Panc1 (cell line): ENCODE measurements around the gene ROBO1. TPM values are rescaled to one million over a fixed set of nuclear protein-coding genes. Genes with fewer than 3 reads are reported as not detected.

ENCODE experiments used
- ATAC-seq: fragments of 200-7000 bp; cut with Tn5 transposase; 2 replicates; pipeline ENCODE4 v1.9.1; 2020; ENCODE audit warnings: mild to moderate bottlenecking, moderate library complexity
- BruUV-seq: library from RNA; stranded (reverse); fragments of 400-500 nt; replicated peaks from 2 replicates; lab custom pipeline; 2021; lab: Mats Ljungman, UMichigan
- CTCF ChIA-PET: fragments of 300-600 bp; sonication (Branson Sonifier 250); formaldehyde crosslinking; loops from one replicate; lab custom pipeline; 2022; ENCODE audit warnings: antibody characterized with exemption; lab: Charles Lee
- POLR2A ChIA-PET: fragments of 300-600 bp; sonication (Branson Sonifier 250); formaldehyde crosslinking; loops from one replicate; lab custom pipeline; 2022; ENCODE audit warnings: antibody characterized with exemption; lab: Charles Lee
- DNase-seq: peaks from one replicate; pipeline ENCODE4 v3.0.0-alpha.2; 2010; ENCODE audit warnings: low read depth, low spot score
- H3K27ac ChIP-seq: 2 replicates; pipeline ENCODE4 v1.5.1; 2011; ENCODE audit warnings: mild to moderate bottlenecking, low read length, inconsistent platforms
- H3K27me3 ChIP-seq: fragments of 200-500 bp; sonication (Bioruptor generic); 2 replicates; pipeline ENCODE4 v1.6.0; 2014; ENCODE audit warnings: low read length, inconsistent platforms; ENCODE audit not compliant: control insufficient read depth, insufficient read depth
- H3K36me3 ChIP-seq: fragments of 200-500 bp; sonication (Bioruptor generic); 2 replicates; pipeline ENCODE4 v1.5.1; 2014; ENCODE audit warnings: inconsistent platforms, mild to moderate bottlenecking, low read length, moderate library complexity; ENCODE audit not compliant: control insufficient read depth, insufficient read depth
- H3K4me1 ChIP-seq: 2 replicates; pipeline ENCODE4 v1.5.1; 2011; ENCODE audit warnings: inconsistent platforms, mild to moderate bottlenecking, low read length, moderate library complexity; ENCODE audit not compliant: control insufficient read depth, insufficient read depth
- H3K4me3 ChIP-seq, 2 experiments: 2 replicates each; pipeline ENCODE4 v1.5.1; 2011 to 2012; ENCODE audit warnings: low read depth in 2 of 2, low read length in 2 of 2, mild to moderate bottlenecking in 2 of 2, inconsistent platforms in 1 of 2, moderate library complexity in 1 of 2
- H3K9me3 ChIP-seq: fragments of 200-500 bp; sonication (Bioruptor generic); 2 replicates; pipeline ENCODE4 v1.5.1; 2014; ENCODE audit warnings: low read depth, mild to moderate bottlenecking, inconsistent platforms, low read length, moderate library complexity; ENCODE audit not compliant: control insufficient read depth, insufficient read depth
- CTCF ChIP-seq: fragments of 450-650 bp; IDR thresholded peaks from 2 replicates; pipeline ENCODE4 v1.5.1; 2017; ENCODE audit warnings: mild to moderate bottlenecking
- POLR2AphosphoS5 ChIP-seq: IDR thresholded peaks from 2 replicates; pipeline ENCODE4 v1.6.1; 2012; ENCODE audit warnings: mild to moderate bottlenecking, low read depth, low read length, moderate library complexity
- REST ChIP-seq, 2 experiments: IDR thresholded peaks; 2 replicates each; pipeline ENCODE4 v1.6.1; 2011 to 2012; ENCODE audit warnings: low read depth in 2 of 2, control low read depth in 1 of 2, low read length in 1 of 2, mild to moderate bottlenecking in 1 of 2, moderate library complexity in 1 of 2; ENCODE audit not compliant: insufficient read depth in 1 of 2
- SIN3A ChIP-seq: IDR thresholded peaks from 2 replicates; pipeline ENCODE4 v1.6.1; 2012; ENCODE audit warnings: low read depth, mild to moderate bottlenecking, low read length, moderate library complexity, borderline replicate concordance; ENCODE audit not compliant: insufficient read depth
- TCF7L2 ChIP-seq: IDR thresholded peaks from 2 replicates; pipeline ENCODE4 v1.6.1; 2011; ENCODE audit warnings: mild to moderate bottlenecking, low read depth, low read length, inconsistent platforms
- in situ Hi-C: cut with HindIII; loops from 2 replicates; pipeline ENCODE4 v1.10.0; 2016; ENCODE audit warnings: low sequenced_read_pairs, low pct_unique_long_range_greater_than_20kb
- intact Hi-C: fragments of 100-400 bp; cut with micrococcal nuclease; formaldehyde crosslinking; loops from one replicate; pipeline ENCODE4 v1.10.0; 2022; ENCODE audit not compliant: unreplicated experiment
- total RNA-seq: library from RNA; stranded (reverse); gene quantifications from one replicate; pipeline ENCODE4 v1.2.1, GENCODE V29; 2021; ENCODE audit not compliant: unreplicated experiment

The ROBO1 gene
- total RNA-seq, 1 experiment from 2014 or later = 61.6 TPM

- ATAC-seq (no peak), DNase-seq (no peak)
- POLR2A ChIA-PET = no interaction called here
- TF ChIP-seq SIN3A (no peak), TCF7L2 (no peak)
- no peak overlapping the region for H3K4me3 ChIP-seq
- intact Hi-C loops (no loop called here), in situ Hi-C loops (no loop called here)
- no peaks in the 10 kb centered on the region for H3K4me1 ChIP-seq
- no TSS peak for BruUV-seq
- no peaks in the 10 kb centered on the region for H3K36me3 ChIP-seq
- CTCF ChIA-PET = interaction anchor here (0.6 kb wide), 1 partner anchor 13 kb away, joined by 4 read pairs; no protein-coding TSS in a partner anchor
- H3K9me3 ChIP-seq = no peaks in the 10 kb centered on the region
- no peaks in the 10 kb centered on the region for H3K27me3 ChIP-seq
- H3K27ac ChIP-seq = no peak overlapping the region
Observed at GRCh38 chr3:78809966-78810365, 957.8 kb downstream of the ROBO1 start.

DNA sequence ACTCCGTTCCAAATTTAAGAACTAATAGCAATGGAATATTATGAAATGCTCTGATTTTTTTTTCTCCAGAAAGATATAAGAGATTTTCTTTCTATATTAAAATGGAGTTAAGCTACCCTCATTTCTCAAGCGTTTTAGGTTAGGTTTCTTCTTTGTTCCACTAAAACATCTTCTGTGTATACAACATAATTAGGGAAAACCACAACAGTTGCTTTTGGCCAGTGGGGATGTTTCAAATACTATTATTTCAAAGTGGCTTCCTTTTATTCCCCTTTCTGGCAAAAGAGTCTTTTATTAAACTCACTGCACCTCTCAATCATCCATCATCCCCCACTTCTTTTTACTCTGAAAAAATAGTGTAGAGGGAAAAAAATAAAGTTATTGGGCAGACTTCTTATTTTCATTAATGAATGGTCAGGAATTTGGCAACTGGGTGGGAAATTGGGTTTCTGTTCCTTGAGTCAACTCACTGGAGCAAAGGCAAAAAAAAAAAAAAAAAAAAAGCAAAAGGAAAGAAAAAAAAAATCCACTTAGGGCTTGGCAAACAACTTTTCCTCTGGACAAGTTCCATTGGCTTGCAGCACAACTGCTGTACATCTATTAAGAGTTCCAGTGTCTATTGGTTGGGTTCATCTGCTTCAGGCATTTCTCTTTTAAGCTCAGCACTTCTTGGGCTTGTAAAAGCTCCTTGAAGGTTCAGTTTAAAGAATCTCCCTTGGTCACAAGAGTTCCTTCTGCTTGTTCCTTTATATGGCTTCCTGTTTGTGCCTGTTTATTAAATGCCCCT, 963.4 kb downstream of the ROBO1 start:
- Histone ChIP-seq H3K27me3 (no peaks in the 10 kb centered on the region), H3K9me3 (no peaks in the 10 kb centered on the region), H3K27ac (peak overlapping the region; percentile 12; the same call in 1 of the 2 replicates), H3K4me3 (no peak overlapping the region), H3K36me3 (no peaks in the 10 kb centered on the region), H3K4me1 (no peaks in the 10 kb centered on the region)
- BruUV-seq = no TSS peak
- no peak for DNase-seq
- ChIA-PET CTCF (no interaction called here), POLR2A (interaction anchor here (0.6 kb wide), 1 partner anchor 714 kb away, joined by 3 read pairs; no protein-coding TSS in a partner anchor)
- in situ Hi-C loops = no loop called here
- ATAC-seq = no peak
- intact Hi-C loops = no loop called here
- no peak for TF ChIP-seq CTCF
- no peak for TF ChIP-seq TCF7L2
- TF ChIP-seq SIN3A = no peak
- no peak for TF ChIP-seq POLR2AphosphoS5
- no peak for TF ChIP-seq REST (IDR thresholded peaks at IDR 0.05; ENCODE audit: insufficient read depth in 1 of 2, low read depth in 2 of 2, low read length in 1 of 2)

- H3K27me3 ChIP-seq = no peaks in the 10 kb centered on the region
- intact Hi-C loops = no loop called here
- DNase-seq = no peak
- H3K36me3 ChIP-seq = no peaks in the 10 kb centered on the region
- H3K9me3 ChIP-seq = no peaks in the 10 kb centered on the region
- BruUV-seq = no TSS peak
- H3K4me3 ChIP-seq = no peak overlapping the region
- POLR2A ChIA-PET = no interaction called here
- in situ Hi-C loops = no loop called here
- CTCF ChIA-PET = no interaction called here
- no peaks in the 10 kb centered on the region for H3K4me1 ChIP-seq
- H3K27ac ChIP-seq = no peak overlapping the region
- no peak for ATAC-seq
- TF ChIP-seq SIN3A = no peak
- TF ChIP-seq CTCF = no peak
- no peak for TF ChIP-seq POLR2AphosphoS5
- no peak for TF ChIP-seq REST (IDR thresholded peaks at IDR 0.05; ENCODE audit: insufficient read depth in 1 of 2, low read depth in 2 of 2, low read length in 1 of 2)
- no peak for TF ChIP-seq TCF7L2
Observed at GRCh38 chr3:78802562-78802930, 965.3 kb downstream of the ROBO1 start.
